PC-3 (cell line): ENCODE data around the gene PRR15L. TPM values are rescaled to one million over a fixed set of nuclear protein-coding genes. Genes with fewer than 3 reads are reported as not detected.

ENCODE experiments used
- ATAC-seq: fragments of 200-7000 bp; cut with Tn5 transposase; 2 replicates; pipeline ENCODE4 v1.9.1; 2020; ENCODE audit warnings: mild to moderate bottlenecking, moderate library complexity
- BruUV-seq: library from RNA; stranded (reverse); fragments of 400-500 nt; replicated peaks from 2 replicates; lab custom pipeline; 2021; lab: Mats Ljungman, UMichigan
- CTCF ChIA-PET: fragments of 300-600 bp; sonication (Branson Sonifier 250); formaldehyde crosslinking; loops from one replicate; lab custom pipeline; 2022; ENCODE audit warnings: antibody characterized with exemption; lab: Charles Lee
- POLR2A ChIA-PET: fragments of 300-600 bp; sonication (Branson Sonifier 250); formaldehyde crosslinking; loops from one replicate; lab custom pipeline; 2022; ENCODE audit warnings: antibody characterized with exemption; ENCODE audit not compliant: unreplicated experiment; lab: Charles Lee
- DNase-seq: peaks from one replicate; pipeline ENCODE4 v3.0.0-alpha.2; 2015
- H2AFZ ChIP-seq: fragments of 300-600 bp; sonication (generic); 2 replicates; pipeline ENCODE4 v1.6.0; 2016; ENCODE audit warnings: antibody characterized with exemption, low read length
- H3F3A ChIP-seq: fragments of 300-600 bp; sonication (generic); one replicate; pipeline ENCODE4 v1.6.0; 2017; ENCODE audit warnings: antibody characterized with exemption, low read length, control low read depth, mild to moderate bottlenecking; ENCODE audit not compliant: unreplicated experiment
- H3K27ac ChIP-seq: fragments of 300-600 bp; sonication (generic); 2 replicates; pipeline ENCODE4 v1.5.1; 2016; ENCODE audit warnings: mild to moderate bottlenecking, low read length
- H3K27me3 ChIP-seq: fragments of 300-600 bp; sonication (generic); 2 replicates; pipeline ENCODE4 v1.6.1; 2016; ENCODE audit warnings: low read length, mixed read lengths
- H3K36me3 ChIP-seq: fragments of 300-600 bp; sonication (generic); 2 replicates; pipeline ENCODE4 v1.6.1; 2016; ENCODE audit warnings: low read depth, mixed run types, low read length, mixed read lengths
- H3K4me1 ChIP-seq: fragments of 300-600 bp; sonication (generic); 2 replicates; pipeline ENCODE4 v1.5.1; 2016; ENCODE audit warnings: low read length; ENCODE audit not compliant: insufficient read depth
- H3K4me2 ChIP-seq: fragments of 300-600 bp; sonication (generic); 2 replicates; pipeline ENCODE4 v1.6.0; 2016; ENCODE audit warnings: low read length
- H3K4me3 ChIP-seq: fragments of 300-600 bp; sonication (generic); 2 replicates; pipeline ENCODE4 v1.5.1; 2016; ENCODE audit warnings: mild to moderate bottlenecking, low read length, mixed read lengths
- H3K79me2 ChIP-seq: fragments of 300-600 bp; sonication (generic); 2 replicates; pipeline ENCODE4 v1.6.1; 2017; ENCODE audit warnings: low read length, mixed read lengths
- H3K9ac ChIP-seq: fragments of 300-600 bp; sonication (generic); 2 replicates; pipeline ENCODE4 v1.6.0; 2016; ENCODE audit warnings: mild to moderate bottlenecking, low read length
- H3K9me2 ChIP-seq: fragments of 300-600 bp; sonication (generic); replicated peaks from 2 replicates; pipeline ENCODE4 v1.6.1; 2016; ENCODE audit warnings: mixed run types, low read length, mixed read lengths
- H3K9me3 ChIP-seq: fragments of 300-600 bp; sonication (generic); 2 replicates; pipeline ENCODE4 v1.6.1; 2016; ENCODE audit warnings: low read length, mixed read lengths
- H4K20me1 ChIP-seq: fragments of 300-600 bp; sonication (generic); 2 replicates; pipeline ENCODE4 v1.6.1; 2016; ENCODE audit warnings: low read length, mixed read lengths
- CTCF ChIP-seq: fragments of 300-600 bp; sonication (generic); conservative IDR thresholded peaks from 2 replicates; pipeline ENCODE4 v1.5.1; 2017; ENCODE audit warnings: antibody characterized with exemption, low read depth, mild to moderate bottlenecking, low read length
- EZH2 ChIP-seq: fragments of 300-600 bp; sonication (generic); IDR thresholded peaks from one replicate; pipeline ENCODE4 v1.6.1; 2017; ENCODE audit warnings: antibody characterized with exemption, mild to moderate bottlenecking, low read length; ENCODE audit not compliant: unreplicated experiment
- EZH2phosphoT487 ChIP-seq: fragments of 300-600 bp; sonication (generic); IDR thresholded peaks from 2 replicates; pipeline ENCODE4 v1.6.1; 2018; ENCODE audit warnings: mild to moderate bottlenecking, antibody characterized with exemption, low read length, borderline replicate concordance
- intact Hi-C: fragments of 100-400 bp; cut with micrococcal nuclease; formaldehyde crosslinking; loops from 2 replicates; pipeline ENCODE4 v1.9.0; 2023
- total RNA-seq: library from RNA; depleted of rRNA; stranded (reverse); fragments of >200 nt; gene quantifications from 2 replicates; pipeline ENCODE4 v1.2.3, GENCODE V29; 2014

Gene PRR15L
- total RNA-seq, 1 experiment from 2014 or later = 6.0 TPM

- CTCF ChIA-PET = interaction anchor here (0.5 to 2.2 kb wide), 6 partner anchors 8 to 88 kb away, joined by 3 to 10 read pairs (median 3); partner anchors contain the start of gene CDK5RAP3
- H3K36me3 ChIP-seq = no peaks in the 10 kb centered on the region; the same call in 1 of the 2 replicates
- POLR2A ChIA-PET = interaction anchor here (0.6 to 1.0 kb wide), 4 partner anchors 8 to 17 kb away, joined by 3 to 5 read pairs (median 4); partner anchors contain the start of gene CDK5RAP3
- intact Hi-C loops = no loop called here
- peak overlapping the region; percentile 71 for H3K4me2 ChIP-seq
- peak overlapping the region; percentile 26 for H3K9ac ChIP-seq
- no peak overlapping the region for H2AFZ ChIP-seq
- peak overlapping the region; percentile 42; the same call in 1 of the 2 replicates for H3K4me3 ChIP-seq
- ATAC-seq (peak; percentile 16), DNase-seq (peak; percentile 25)
- no peaks in the 10 kb centered on the region for H3F3A ChIP-seq
- no peaks in the 10 kb centered on the region for H3K27me3 ChIP-seq
- H3K79me2 ChIP-seq = no peaks in the 10 kb centered on the region
- no peaks in the 10 kb centered on the region for H3K9me2 ChIP-seq
- H3K4me1 ChIP-seq = peaks cover 30% of the 10 kb centered on the region
- H3K9me3 ChIP-seq = no peaks in the 10 kb centered on the region
- TF ChIP-seq EZH2phosphoT487 = no peak
- no peak for TF ChIP-seq EZH2
- no peak for TF ChIP-seq CTCF
- H4K20me1 ChIP-seq = no peaks in the 10 kb centered on the region
- peak overlapping the region; percentile 59 for H3K27ac ChIP-seq
- BruUV-seq = TSS peak; percentile 53
Measured at GRCh38 chr17:47956791-47957590, 692 bp downstream of the PRR15L start.

GRCh38 chr17:47955497-47956461, 1.9 kb downstream of the PRR15L start:
- H3K36me3 ChIP-seq = no peaks in the 10 kb centered on the region; the same call in 1 of the 2 replicates
- H4K20me1 ChIP-seq = no peaks in the 10 kb centered on the region
- no peaks in the 10 kb centered on the region for H3K9me3 ChIP-seq
- no peaks in the 10 kb centered on the region for H3K79me2 ChIP-seq
- intact Hi-C loops = no loop called here
- H3K4me1 ChIP-seq = peaks cover 30% of the 10 kb centered on the region
- H2AFZ ChIP-seq = no peak overlapping the region
- no peak overlapping the region for H3K4me3 ChIP-seq
- ChIA-PET CTCF (interaction anchor here (0.6 to 2.2 kb wide), 3 partner anchors 9 to 14 kb away, joined by 4 to 10 read pairs (median 6); no protein-coding TSS in a partner anchor), POLR2A (interaction anchor here (0.6 to 0.7 kb wide), 3 partner anchors 50 to 66 kb away, joined by 3 to 12 read pairs (median 5); no protein-coding TSS in a partner anchor)
- no peak overlapping the region for H3K27ac ChIP-seq
- H3K9me2 ChIP-seq = no peaks in the 10 kb centered on the region
- no peak for ATAC-seq
- no peak overlapping the region for H3K4me2 ChIP-seq
- TF ChIP-seq CTCF (no peak), EZH2phosphoT487 (no peak), EZH2 (no peak)
- DNase-seq = peak; percentile 23
- BruUV-seq = no TSS peak
- no peaks in the 10 kb centered on the region for H3K27me3 ChIP-seq
- H3K9ac ChIP-seq = no peak overlapping the region
- no peaks in the 10 kb centered on the region for H3F3A ChIP-seq
